T-helper 2 cell treated with Interferon-gamma antibody and Interleukin-4, amounts not matched to agents 5 μg/mL and 100 μg/mL, for 36 hours (primary cell): Measurements from ENCODE around the gene FBXL15.
A peak's percentile ranks its signal among the peaks of the same experiment; 100 is the strongest.
"Not testable (repeated sequence)": the region's sequence is repeated elsewhere in the genome, so short reads cannot be mapped to it uniquely, and the experiment has no call there.

ENCODE experiments used
- DNase-seq: peaks from one replicate; pipeline ENCODE4 v3.0.0; 2021; ENCODE audit warnings: low spot score
- H3K27ac Mint-ChIP-seq: one replicate; pipeline ENCODE4 v1.8.0; 2021; ENCODE audit warnings: mild to moderate bottlenecking, mixed read lengths
- H3K27me3 Mint-ChIP-seq: one replicate; pipeline ENCODE4 v1.8.0; 2021; ENCODE audit warnings: low read depth, mixed read lengths
- H3K36me3 Mint-ChIP-seq: one replicate; pipeline ENCODE4 v1.8.0; 2021; ENCODE audit warnings: low read depth, mixed read lengths
- H3K4me1 Mint-ChIP-seq: one replicate; pipeline ENCODE4 v1.8.0; 2021; ENCODE audit warnings: low read depth, mixed read lengths
- H3K4me3 Mint-ChIP-seq: one replicate; pipeline ENCODE4 v1.8.0; 2022; ENCODE audit warnings: mild to moderate bottlenecking, moderate library complexity, mixed read lengths
- H3K9me3 Mint-ChIP-seq: one replicate; pipeline ENCODE4 v1.8.0; 2021; ENCODE audit warnings: mixed read lengths

The FBXL15 gene

GRCh38 chr10:102436312-102436711, 15.7 kb downstream of the FBXL15 start:
- Mint-ChIP-seq H3K27me3 (no peaks in the 10 kb centered on the region), H3K27ac (peak overlapping the region; percentile 89), H3K4me1 (peaks cover 44% of the 10 kb centered on the region), H3K4me3 (peak overlapping the region; percentile 97), H3K9me3 (no peaks in the 10 kb centered on the region), H3K36me3 (peaks cover 23% of the 10 kb centered on the region)
- DNase-seq = no peak

- H3K4me1 Mint-ChIP-seq = peaks cover 39% of the 10 kb centered on the region
- H3K9me3 Mint-ChIP-seq = no peaks in the 10 kb centered on the region
- no peaks in the 10 kb centered on the region for H3K27me3 Mint-ChIP-seq
- H3K4me3 Mint-ChIP-seq = peak overlapping the region; percentile 97
- H3K36me3 Mint-ChIP-seq = peaks cover 18% of the 10 kb centered on the region
- peak overlapping the region; percentile 41 for H3K27ac Mint-ChIP-seq
- DNase-seq = no peak
Observed at GRCh38 chr10:102437515-102437914, 16.9 kb downstream of the FBXL15 start.

- no peak for DNase-seq
- H3K4me3 Mint-ChIP-seq = peak overlapping the region; percentile 97
- peaks cover 37% of the 10 kb centered on the region for H3K4me1 Mint-ChIP-seq
- no peaks in the 10 kb centered on the region for H3K27me3 Mint-ChIP-seq
- no peaks in the 10 kb centered on the region for H3K9me3 Mint-ChIP-seq
- H3K27ac Mint-ChIP-seq = no peak overlapping the region
- peaks cover 18% of the 10 kb centered on the region for H3K36me3 Mint-ChIP-seq
Observed at GRCh38 chr10:102438374-102438773, 17.7 kb downstream of the FBXL15 start.

GRCh38 chr10:102444851-102445250, 24.2 kb downstream of the FBXL15 start:
- Mint-ChIP-seq H3K36me3 (peaks cover 3% of the 10 kb centered on the region), H3K27me3 (no peaks in the 10 kb centered on the region), H3K27ac (no peak overlapping the region), H3K4me3 (no peak overlapping the region), H3K4me1 (peaks cover 7% of the 10 kb centered on the region), H3K9me3 (no peaks in the 10 kb centered on the region)
- DNase-seq = no peak

GRCh38 chr10:102449321-102450123, 28.9 kb downstream of the FBXL15 start:
- Mint-ChIP-seq H3K9me3 (no peaks in the 10 kb centered on the region), H3K27ac (peak overlapping the region; percentile 86), H3K4me3 (peak overlapping the region; percentile 92), H3K36me3 (peaks cover 9% of the 10 kb centered on the region), H3K4me1 (peaks cover 22% of the 10 kb centered on the region), H3K27me3 (no peaks in the 10 kb centered on the region)
- peak; percentile 81 for DNase-seq

GRCh38 chr10:102450124-102450373, 29.4 kb downstream of the FBXL15 start:
- no peaks in the 10 kb centered on the region for H3K9me3 Mint-ChIP-seq
- peak overlapping the region; percentile 86 for H3K27ac Mint-ChIP-seq
- H3K27me3 Mint-ChIP-seq = no peaks in the 10 kb centered on the region
- H3K4me1 Mint-ChIP-seq = peaks cover 22% of the 10 kb centered on the region
- no peak for DNase-seq
- H3K36me3 Mint-ChIP-seq = peaks cover 8% of the 10 kb centered on the region
- H3K4me3 Mint-ChIP-seq = peak overlapping the region; percentile 92

GRCh38 chr10:102450374-102451104, 29.9 kb downstream of the FBXL15 start:
- Mint-ChIP-seq H3K9me3 (no peaks in the 10 kb centered on the region), H3K4me1 (peaks cover 22% of the 10 kb centered on the region), H3K36me3 (peaks cover 10% of the 10 kb centered on the region), H3K27me3 (no peaks in the 10 kb centered on the region), H3K27ac (peak overlapping the region; percentile 86), H3K4me3 (peak overlapping the region; percentile 92)
- peak; percentile 87 for DNase-seq

GRCh38 chr10:102451105-102451969, 30.7 kb downstream of the FBXL15 start, which contains the start of gene C10orf95:
C10orf95 (minus strand) TSS chr10:102451543; CDS start chr10:102451093, 450 bp downstream.
- Mint-ChIP-seq H3K36me3 (peaks cover 10% of the 10 kb centered on the region), H3K9me3 (no peaks in the 10 kb centered on the region), H3K27me3 (no peaks in the 10 kb centered on the region), H3K4me3 (peak within 1 kb of the TSS; percentile 81), H3K27ac (peak within 1 kb of the TSS; percentile 41), H3K4me1 (peaks cover 22% of the 10 kb centered on the region)
- no peak for DNase-seq

- H3K36me3 Mint-ChIP-seq = peaks cover 10% of the 10 kb centered on the region
- no peaks in the 10 kb centered on the region for H3K9me3 Mint-ChIP-seq
- no peaks in the 10 kb centered on the region for H3K27me3 Mint-ChIP-seq
- peaks cover 22% of the 10 kb centered on the region for H3K4me1 Mint-ChIP-seq
- H3K4me3 Mint-ChIP-seq = peak overlapping the region; percentile 81
- H3K27ac Mint-ChIP-seq = peak overlapping the region; percentile 83
- peak; percentile 80 for DNase-seq
Observed at GRCh38 chr10:102452672-102453340, 32.2 kb downstream of the FBXL15 start.

- Mint-ChIP-seq H3K27ac (peak overlapping the region; percentile 45), H3K9me3 (no peaks in the 10 kb centered on the region), H3K27me3 (no peaks in the 10 kb centered on the region), H3K4me1 (peaks cover 22% of the 10 kb centered on the region), H3K36me3 (peaks cover 10% of the 10 kb centered on the region), H3K4me3 (no peak overlapping the region)
- no peak for DNase-seq
Observed at GRCh38 chr10:102453502-102453901, 32.9 kb downstream of the FBXL15 start.

GRCh38 chr10:102454662-102455487, 34.2 kb downstream of the FBXL15 start:
- peaks cover 15% of the 10 kb centered on the region for H3K4me1 Mint-ChIP-seq
- not testable (repeated sequence) for H3K27me3 Mint-ChIP-seq, H3K4me3 Mint-ChIP-seq, DNase-seq, H3K9me3 Mint-ChIP-seq, H3K27ac Mint-ChIP-seq
- H3K36me3 Mint-ChIP-seq = peaks cover 10% of the 10 kb centered on the region

GRCh38 chr10:102455893-102456471, 35.3 kb downstream of the FBXL15 start:
- DNase-seq = no peak
- no peak overlapping the region for H3K27ac Mint-ChIP-seq
- peaks cover 21% of the 10 kb centered on the region for H3K4me1 Mint-ChIP-seq
- H3K9me3 Mint-ChIP-seq = no peaks in the 10 kb centered on the region
- no peak overlapping the region for H3K4me3 Mint-ChIP-seq
- H3K36me3 Mint-ChIP-seq = peaks cover 10% of the 10 kb centered on the region
- no peaks in the 10 kb centered on the region for H3K27me3 Mint-ChIP-seq
